ENCODE measurements around the gene MYH6.
"Not testable (repeated sequence)": the region's sequence is repeated elsewhere in the genome, so short reads cannot be mapped to it uniquely, and the experiment has no call there.

MYH6 gene

DNA sequence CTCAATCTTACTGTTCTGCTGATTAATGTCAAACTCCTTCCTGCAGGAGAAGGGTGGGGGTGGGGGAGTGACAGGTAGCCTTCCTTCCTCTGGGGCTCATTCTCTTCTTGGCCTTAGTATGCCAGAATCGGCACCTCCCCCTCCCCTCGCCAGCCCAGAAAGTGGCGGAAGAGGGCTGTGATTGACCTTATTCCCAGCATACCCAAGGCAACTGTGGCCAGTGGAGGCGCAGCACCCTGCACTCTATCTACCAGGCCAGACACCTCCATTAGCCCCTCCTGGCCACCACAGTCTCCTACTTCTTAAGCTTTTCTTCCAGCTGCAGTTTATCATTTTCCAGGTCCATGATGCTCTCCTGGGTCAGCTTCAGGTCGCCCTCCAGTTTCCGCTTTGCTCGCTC lies 15.5 kb downstream of the MYH6 start:
- DNase-seq (ENCODE audit: low spot score): no peak

GRCh38 chr14:23389871-23390270 lies 18.2 kb downstream of the MYH6 start:
- DNase-seq (ENCODE audit: low spot score): not testable (repeated sequence)

- no peak for DNase-seq (ENCODE audit: low spot score)
Measured at GRCh38 chr14:23389396-23389795, 18.7 kb downstream of the MYH6 start.

GRCh38 chr14:23388996-23389395 lies 19.1 kb downstream of the MYH6 start:
- DNase-seq (ENCODE audit: low spot score): no peak

- DNase-seq (ENCODE audit: low spot score): no peak
Measured at GRCh38 chr14:23387916-23388882, 19.9 kb downstream of the MYH6 start.

GRCh38 chr14:23386999-23387398 lies 21.1 kb downstream of the MYH6 start:
- no peak for DNase-seq (ENCODE audit: low spot score)

DNA sequence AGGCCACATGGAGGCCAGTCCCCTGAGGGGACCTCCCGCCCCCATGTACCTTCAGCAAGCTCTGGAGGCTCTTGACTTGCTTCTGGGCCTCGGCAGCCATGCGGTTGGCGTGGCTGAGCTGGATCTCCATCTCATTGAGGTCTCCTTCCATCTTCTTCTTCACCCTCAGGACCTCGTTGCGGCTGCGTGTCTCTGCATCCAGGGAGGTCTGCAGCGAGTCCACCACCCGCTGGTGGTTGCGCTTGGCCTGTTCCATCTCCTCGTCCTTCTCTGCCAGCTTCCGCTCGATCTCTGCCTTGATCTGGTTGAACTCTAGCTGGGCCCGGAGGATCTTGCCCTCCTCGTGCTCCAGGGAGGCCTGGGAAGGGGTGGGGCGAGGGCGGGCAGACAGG lies 21.8 kb downstream of the MYH6 start:
- not testable (repeated sequence) for DNase-seq (ENCODE audit: low spot score)

- DNase-seq (ENCODE audit: low spot score): no peak
Measured at GRCh38 chr14:23385642-23386265, 22.3 kb downstream of the MYH6 start.

GRCh38 chr14:23385244-23385641 lies 22.8 kb downstream of the MYH6 start:
- DNase-seq (ENCODE audit: low spot score): no peak

DNA sequence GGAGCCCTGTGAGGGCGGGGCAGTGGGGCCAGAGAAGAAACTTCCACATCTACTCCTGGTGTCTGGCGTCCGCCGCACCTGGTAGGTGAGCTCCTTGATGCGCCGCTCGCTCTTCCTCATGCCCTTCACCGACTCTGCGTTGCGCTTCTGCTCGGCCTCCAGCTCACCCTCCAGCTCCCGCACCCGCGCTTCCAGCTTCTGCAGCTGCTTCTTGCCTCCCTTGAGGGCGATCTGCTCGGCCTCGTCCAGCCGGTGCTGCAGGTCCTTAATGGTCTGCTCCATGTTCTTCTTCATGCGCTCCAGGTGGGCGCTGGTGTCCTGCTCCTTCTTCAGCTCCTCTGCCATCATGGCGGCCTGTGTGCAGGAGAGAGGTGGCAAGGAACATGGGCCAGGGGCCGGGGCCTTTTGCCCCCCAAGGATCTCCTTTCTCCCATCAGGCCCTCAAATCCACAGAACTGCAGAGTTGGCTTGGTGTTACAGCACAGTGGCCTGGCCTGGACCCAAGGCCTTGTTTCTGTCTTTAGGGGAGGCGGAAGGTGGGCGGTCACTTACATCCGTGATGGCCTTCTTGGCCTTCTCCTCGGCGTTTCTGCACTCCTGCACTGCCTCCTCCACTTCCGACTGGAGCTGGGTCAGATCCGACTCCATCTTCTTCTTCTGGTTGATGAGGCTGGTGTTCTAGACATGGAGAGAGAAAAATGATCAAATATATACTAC lies 23.6 kb downstream of the MYH6 start:
- no peak for DNase-seq (ENCODE audit: low spot score)

- no peak for DNase-seq (ENCODE audit: low spot score)
Measured at GRCh38 chr14:23382731-23383440, 25.2 kb downstream of the MYH6 start.

GRCh38 chr14:23382276-23382675 lies 25.8 kb downstream of the MYH6 start:
- DNase-seq (ENCODE audit: low spot score): no peak

- no peak for DNase-seq (ENCODE audit: low spot score)
Measured at GRCh38 chr14:23381871-23382270, 26.2 kb downstream of the MYH6 start.

DNA sequence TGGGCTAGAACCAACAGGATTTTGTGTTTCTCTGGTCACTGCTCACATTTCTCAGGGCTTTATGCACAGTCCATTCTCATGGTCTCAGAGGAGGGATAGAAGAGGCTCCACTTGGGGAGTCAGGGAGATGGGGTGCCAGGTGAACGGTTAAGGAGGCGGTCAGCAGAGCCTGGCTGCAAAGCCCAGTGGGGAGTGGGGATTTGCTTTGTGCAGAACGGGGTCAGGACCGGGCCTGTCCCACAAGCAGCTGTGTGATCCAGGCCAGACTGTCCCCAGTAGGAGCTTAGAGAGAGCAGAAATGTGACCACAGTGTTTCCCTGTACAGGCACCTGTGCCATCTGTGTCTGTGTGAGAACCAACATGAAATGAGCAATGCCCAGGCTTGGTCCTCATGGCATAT lies 27.1 kb downstream of the MYH6 start:
- DNase-seq (ENCODE audit: low spot score): no peak

- DNase-seq (ENCODE audit: low spot score): no peak
Measured at GRCh38 chr14:23380197-23380914, 27.7 kb downstream of the MYH6 start.

DNA sequence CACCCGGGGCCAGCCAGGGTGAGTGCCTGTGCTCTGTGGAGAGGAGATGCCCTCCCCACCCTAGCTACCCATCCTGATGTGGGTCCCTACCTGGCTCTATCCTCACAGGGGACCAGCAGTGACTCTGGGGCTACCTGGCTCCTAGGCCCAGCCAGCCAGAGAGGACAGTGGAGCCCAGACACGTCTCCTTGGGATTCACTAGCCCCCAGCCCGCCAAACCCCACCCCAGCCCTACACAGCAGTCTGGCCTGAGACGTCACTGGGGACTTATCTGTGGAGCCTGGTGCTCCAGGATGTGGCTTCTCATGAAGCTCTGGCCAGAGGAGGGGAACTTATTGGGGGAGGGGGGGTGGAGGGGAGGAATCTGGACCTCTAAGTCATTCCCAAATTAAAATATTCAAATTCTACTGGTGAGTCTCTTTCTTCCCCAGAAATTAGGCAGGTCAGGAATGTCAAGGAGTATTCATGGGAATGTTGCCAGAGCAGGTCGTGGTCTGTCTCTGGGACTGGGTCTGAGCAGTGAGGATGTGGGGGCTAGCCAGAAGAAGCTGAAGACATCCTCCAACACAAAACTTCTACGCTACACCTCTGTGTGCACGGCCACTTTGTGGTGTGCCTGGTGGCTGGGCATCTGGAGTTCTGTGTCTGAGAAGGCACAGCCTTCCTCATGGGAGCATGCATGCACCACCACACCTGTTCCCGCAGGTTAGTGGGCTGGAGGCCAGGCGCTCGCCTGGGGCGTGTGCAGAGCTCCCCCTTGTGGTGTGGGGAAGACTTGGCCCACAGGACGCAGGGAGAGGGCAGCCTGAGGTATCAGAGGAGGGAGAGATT lies 28.5 kb downstream of the MYH6 start:
- DNase-seq (ENCODE audit: low spot score): peak; percentile 65

GRCh38 chr14:23378612-23379220 lies 29.4 kb downstream of the MYH6 start:
- DNase-seq (ENCODE audit: low spot score): no peak

DNA sequence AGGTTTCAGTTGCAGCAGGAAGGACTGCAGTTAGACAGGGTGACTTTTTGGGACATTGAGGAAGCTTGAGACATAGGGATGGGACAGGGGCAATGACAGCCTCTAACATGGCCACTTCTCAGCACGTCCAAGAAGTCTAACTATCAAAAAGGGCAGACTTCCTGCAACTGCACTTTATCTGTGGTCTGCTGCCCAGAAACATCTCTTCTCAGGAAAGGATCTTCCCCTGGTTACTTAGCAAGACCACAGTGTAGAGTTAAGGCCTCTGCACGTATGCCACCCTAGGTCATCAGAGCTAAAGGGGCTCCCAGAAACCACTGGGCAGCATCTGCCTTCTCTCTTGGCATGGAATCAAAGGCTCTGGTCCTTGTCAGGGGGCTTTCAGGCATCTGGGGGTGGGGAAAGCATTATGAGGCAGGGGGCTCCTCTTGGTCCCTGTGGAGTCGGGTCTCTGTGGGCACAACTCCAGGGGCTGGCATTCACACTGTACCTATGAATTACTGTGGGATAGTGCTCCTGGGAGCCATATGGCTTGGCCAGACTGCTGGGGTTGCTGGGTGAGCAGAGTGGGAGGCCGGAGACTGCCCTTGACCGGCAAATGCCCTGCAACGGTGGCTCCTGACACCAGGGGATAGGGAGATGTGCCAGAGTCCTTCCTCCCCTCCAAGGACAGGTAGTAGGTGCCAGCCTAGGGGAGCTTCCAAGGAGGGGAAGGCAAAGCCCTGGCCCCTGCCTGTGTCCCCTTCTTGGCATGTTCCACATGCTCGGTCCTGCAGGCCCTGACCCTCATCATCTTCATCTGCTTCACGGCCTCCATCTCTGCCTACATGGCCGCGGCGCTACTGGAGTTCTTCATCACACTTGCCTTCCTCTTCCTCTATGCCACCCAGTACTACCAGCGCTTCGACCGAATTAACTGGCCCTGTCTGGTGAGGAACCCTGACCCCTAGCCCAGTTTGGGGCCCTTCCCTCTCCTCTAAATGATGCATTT lies 30.2 kb downstream of the MYH6 start:
- no peak for DNase-seq (ENCODE audit: low spot score)

DNA sequence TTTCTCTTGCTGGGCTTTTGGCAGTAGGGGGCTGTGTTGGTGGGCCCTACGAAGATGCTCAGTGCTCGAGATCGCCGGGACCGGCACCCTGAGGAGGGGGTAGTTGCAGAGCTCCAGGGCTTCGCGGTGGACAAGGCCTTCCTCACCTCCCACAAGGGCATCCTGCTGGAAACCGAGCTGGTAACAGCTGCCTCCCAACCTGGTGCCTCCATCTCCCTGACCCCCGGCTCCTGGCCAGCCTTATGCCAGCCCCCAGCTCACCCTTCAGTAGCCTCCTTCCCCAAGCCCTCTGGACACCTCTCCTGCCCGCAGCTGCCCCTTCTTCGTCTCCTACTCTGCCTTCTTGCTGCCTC lies 30.9 kb downstream of the MYH6 start:
- DNase-seq (ENCODE audit: low spot score): no peak
